A375 (cell line): Measurements from ENCODE around the gene CISTR. TPM values are rescaled to one million over a fixed set of nuclear protein-coding genes. Genes with fewer than 3 reads are reported as not detected.

Experiments used
- total RNA-seq: library from RNA; depleted of rRNA; stranded (reverse); fragments of >200 nt; shearing (Covaris generic); gene quantifications from 2 replicates; pipeline ENCODE4 v1.2.3, GENCODE V29; 2014; rRNA removed

CISTR gene
- total RNA-seq: not detected in 2 replicates

DNA sequence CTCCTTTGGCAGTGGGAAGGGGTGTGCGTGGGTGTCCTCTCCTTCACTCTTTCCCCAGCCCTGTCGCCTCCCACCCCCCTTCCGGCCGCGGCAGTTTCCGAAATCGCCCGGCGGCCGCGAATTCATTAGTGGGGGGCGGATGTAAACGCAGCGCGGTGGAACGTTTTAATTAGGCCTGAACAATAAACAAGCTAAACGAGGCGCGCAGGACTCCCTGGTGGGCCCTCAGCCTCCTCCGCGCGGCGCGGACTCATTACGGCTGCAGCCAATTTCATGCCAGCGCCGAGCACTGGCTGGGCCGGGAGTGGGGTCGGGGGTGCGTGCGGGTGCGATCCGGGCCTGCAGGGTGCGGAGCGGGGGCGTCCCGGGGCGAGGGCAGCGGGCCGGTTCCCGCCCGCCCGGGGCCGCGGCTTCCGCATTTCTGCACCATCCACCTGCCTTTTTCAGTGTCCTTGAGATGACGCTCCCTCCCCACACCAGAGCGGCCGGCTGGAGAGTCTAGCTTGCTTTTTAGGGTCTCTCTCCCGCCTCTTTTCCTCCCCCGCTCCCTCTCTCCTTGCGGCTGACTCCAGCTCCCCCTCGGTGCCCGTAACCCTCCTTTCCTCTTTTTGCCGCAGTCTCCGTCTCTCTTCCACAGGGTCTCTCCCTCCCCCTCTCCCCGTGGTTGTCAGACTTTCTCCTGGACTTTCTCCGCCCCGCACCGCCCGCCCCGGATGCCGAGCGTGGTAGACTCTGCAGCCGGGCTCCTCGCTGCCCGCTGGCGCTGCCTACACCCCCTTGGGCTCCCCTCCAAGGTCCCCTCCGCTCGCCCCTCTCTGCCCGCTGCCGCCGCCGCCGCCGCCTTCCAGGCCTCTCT is at the start of gene CISTR:
CISTR (minus strand) TSS at position 644 of the 856 bp plus-strand sequence.

DNA sequence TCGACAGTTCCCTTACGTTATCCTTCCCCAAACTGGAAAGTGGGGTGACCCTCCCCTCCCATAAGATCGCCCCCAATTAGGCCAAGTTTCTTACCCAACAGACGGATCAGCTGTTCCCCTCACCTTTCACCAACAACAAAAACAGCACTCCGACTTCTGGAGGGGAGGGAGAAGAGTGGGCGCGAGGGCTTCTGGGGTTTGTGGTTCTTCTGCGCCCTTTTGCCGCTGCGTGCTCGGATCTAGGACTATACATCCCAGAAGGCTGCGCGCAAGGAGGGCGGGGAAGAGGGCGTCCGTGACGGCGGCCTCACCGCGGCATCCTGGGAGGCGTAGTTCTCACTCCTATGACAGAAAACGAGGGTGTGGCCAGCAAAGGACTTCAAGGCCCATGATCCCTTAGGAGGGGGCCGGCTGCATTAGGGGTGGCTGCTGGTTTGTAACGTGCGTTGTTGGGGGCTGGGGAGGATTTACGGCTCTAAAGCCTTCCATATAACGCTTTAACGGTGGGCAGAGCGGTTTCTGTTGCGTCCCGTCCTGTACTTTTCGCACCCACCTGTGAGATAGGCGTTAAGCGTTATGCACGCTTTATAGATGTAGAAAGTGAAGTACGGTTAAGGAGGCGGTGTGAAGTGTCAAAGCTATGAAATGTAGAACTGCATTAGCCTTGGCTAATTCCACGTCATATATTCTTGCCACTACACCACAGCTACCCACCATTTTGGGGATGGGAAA is 24.3 kb downstream of the CISTR start, which contains the start of gene CALCOCO1:
CALCOCO1 (minus strand) TSS at position 143 of the 732 bp plus-strand sequence. CDS start 2,210 bp downstream, outside the sequence.

Other genes starting within 250 kb of the CISTR start
- not detected in 2 replicates for gene NPFF, start 244.5 kb downstream of the CISTR start, total RNA-seq
- 7.8 and 12.2 TPM in 2 replicates for gene ATF7, start 125.6 kb downstream of the CISTR start, total RNA-seq
- gene ATP5MC2, start 75.9 kb downstream of the CISTR start, total RNA-seq: 390 and 448 TPM in 2 replicates
- 43.5 and 47.8 TPM in 2 replicates for gene CALCOCO1, start 24.5 kb downstream of the CISTR start, total RNA-seq
- 5.1 and 6.0 TPM in 2 replicates for gene HOXC13, start 186.9 kb upstream of the CISTR start, total RNA-seq
- gene HOXC12, start 202.9 kb upstream of the CISTR start, total RNA-seq: 2.6 and 2.8 TPM in 2 replicates
- 3.2 and 4.2 TPM in 2 replicates for gene HOXC11, start 221.1 kb upstream of the CISTR start, total RNA-seq
- 0.50 and 1.7 TPM in 2 replicates for gene HOTAIR, start 223.0 kb upstream of the CISTR start, total RNA-seq
- gene HOXC10, start 233.2 kb upstream of the CISTR start, total RNA-seq: 13.2 and 15.5 TPM in 2 replicates
- 8.4 and 11.2 TPM in 2 replicates for gene HOXC9, start 248.2 kb upstream of the CISTR start, total RNA-seq